ENCODE measurements around the gene ALOX15B.

ALOX15B gene

GRCh38 chr17:8047769-8048110 lies 8.9 kb downstream of the ALOX15B start:
- no peaks in the 10 kb centered on the region for H3K9me3 ChIP-seq (ENCODE audit: insufficient read depth, low read length)
- no peak overlapping the region for H3K4me3 ChIP-seq (ENCODE audit: insufficient read depth, low read length, poor library complexity, severe bottlenecking)
- H3K79me2 ChIP-seq (ENCODE audit: insufficient read depth, low read length), result no peaks in the 10 kb centered on the region
- no peak overlapping the region for H3K27ac ChIP-seq (ENCODE audit: low read depth, low read length)
- H3K9me2 ChIP-seq (replicated peaks; ENCODE audit: insufficient read depth, low read length), result no peaks in the 10 kb centered on the region
- no peaks in the 10 kb centered on the region for H4K20me1 ChIP-seq (ENCODE audit: low read depth, low read length)
- no peak overlapping the region for H3K9ac ChIP-seq (ENCODE audit: low read length)
- H3F3A ChIP-seq (ENCODE audit: insufficient read depth), result no peaks in the 10 kb centered on the region
- H2AFZ ChIP-seq (ENCODE audit: low read depth, low read length, severe bottlenecking), result no peak overlapping the region
- H3K27me3 ChIP-seq (ENCODE audit: low read length), result no peaks in the 10 kb centered on the region
- TF ChIP-seq EZH2phosphoT487 (conservative IDR thresholded peaks at IDR 0.05; ENCODE audit: low read length) (no peak), CTCF (IDR thresholded peaks at IDR 0.05; ENCODE audit: insufficient read depth, low read length, poor library complexity, severe bottlenecking) (no peak)
- H3K36me3 ChIP-seq (ENCODE audit: low read length), result no peaks in the 10 kb centered on the region
- H3K4me2 ChIP-seq (ENCODE audit: low read depth, low read length, poor library complexity, severe bottlenecking), result no peak overlapping the region

- Histone ChIP-seq H3K9ac (ENCODE audit: low read length) (no peak overlapping the region), H3F3A (ENCODE audit: insufficient read depth) (no peaks in the 10 kb centered on the region), H3K27me3 (ENCODE audit: low read length) (no peaks in the 10 kb centered on the region), H3K27ac (ENCODE audit: low read depth, low read length) (no peak overlapping the region), H3K4me3 (ENCODE audit: insufficient read depth, low read length, poor library complexity, severe bottlenecking) (no peak overlapping the region), H3K36me3 (ENCODE audit: low read length) (no peaks in the 10 kb centered on the region), H3K9me3 (ENCODE audit: insufficient read depth, low read length) (no peaks in the 10 kb centered on the region), H4K20me1 (ENCODE audit: low read depth, low read length) (no peaks in the 10 kb centered on the region), H3K9me2 (replicated peaks; ENCODE audit: insufficient read depth, low read length) (no peaks in the 10 kb centered on the region), H3K79me2 (ENCODE audit: insufficient read depth, low read length) (no peaks in the 10 kb centered on the region), H2AFZ (ENCODE audit: low read depth, low read length, severe bottlenecking) (no peak overlapping the region), H3K4me2 (ENCODE audit: low read depth, low read length, poor library complexity, severe bottlenecking) (no peak overlapping the region)
- TF ChIP-seq CTCF (IDR thresholded peaks at IDR 0.05; ENCODE audit: insufficient read depth, low read length, poor library complexity, severe bottlenecking), result no peak
- TF ChIP-seq EZH2phosphoT487 (conservative IDR thresholded peaks at IDR 0.05; ENCODE audit: low read length), result no peak
Measured at GRCh38 chr17:8048236-8048635, 9.4 kb downstream of the ALOX15B start.

GRCh38 chr17:8048736-8049135 lies 9.9 kb downstream of the ALOX15B start:
- H4K20me1 ChIP-seq (ENCODE audit: low read depth, low read length), result no peaks in the 10 kb centered on the region
- no peak overlapping the region for H3K4me3 ChIP-seq (ENCODE audit: insufficient read depth, low read length, poor library complexity, severe bottlenecking)
- H3F3A ChIP-seq (ENCODE audit: insufficient read depth), result no peaks in the 10 kb centered on the region
- H3K9me2 ChIP-seq (replicated peaks; ENCODE audit: insufficient read depth, low read length), result no peaks in the 10 kb centered on the region
- no peaks in the 10 kb centered on the region for H3K27me3 ChIP-seq (ENCODE audit: low read length)
- H2AFZ ChIP-seq (ENCODE audit: low read depth, low read length, severe bottlenecking), result no peak overlapping the region
- no peaks in the 10 kb centered on the region for H3K9me3 ChIP-seq (ENCODE audit: insufficient read depth, low read length)
- no peak overlapping the region for H3K9ac ChIP-seq (ENCODE audit: low read length)
- no peak overlapping the region for H3K4me2 ChIP-seq (ENCODE audit: low read depth, low read length, poor library complexity, severe bottlenecking)
- no peak overlapping the region for H3K27ac ChIP-seq (ENCODE audit: low read depth, low read length)
- H3K79me2 ChIP-seq (ENCODE audit: insufficient read depth, low read length), result no peaks in the 10 kb centered on the region
- no peaks in the 10 kb centered on the region for H3K36me3 ChIP-seq (ENCODE audit: low read length)
- no peak for TF ChIP-seq EZH2phosphoT487 (conservative IDR thresholded peaks at IDR 0.05; ENCODE audit: low read length)
- TF ChIP-seq CTCF (IDR thresholded peaks at IDR 0.05; ENCODE audit: insufficient read depth, low read length, poor library complexity, severe bottlenecking), result no peak

GRCh38 chr17:8051831-8052230 lies 13.0 kb downstream of the ALOX15B start:
- TF ChIP-seq CTCF (IDR thresholded peaks at IDR 0.05; ENCODE audit: insufficient read depth, low read length, poor library complexity, severe bottlenecking), result no peak
- TF ChIP-seq EZH2phosphoT487 (conservative IDR thresholded peaks at IDR 0.05; ENCODE audit: low read length), result no peak
- Histone ChIP-seq H3K4me2 (ENCODE audit: low read depth, low read length, poor library complexity, severe bottlenecking) (no peak overlapping the region), H3K9ac (ENCODE audit: low read length) (no peak overlapping the region), H3F3A (ENCODE audit: insufficient read depth) (no peaks in the 10 kb centered on the region), H3K79me2 (ENCODE audit: insufficient read depth, low read length) (no peaks in the 10 kb centered on the region), H2AFZ (ENCODE audit: low read depth, low read length, severe bottlenecking) (no peak overlapping the region), H3K9me2 (replicated peaks; ENCODE audit: insufficient read depth, low read length) (no peaks in the 10 kb centered on the region), H3K27me3 (ENCODE audit: low read length) (no peaks in the 10 kb centered on the region), H3K36me3 (ENCODE audit: low read length) (no peaks in the 10 kb centered on the region), H3K27ac (ENCODE audit: low read depth, low read length) (no peak overlapping the region), H4K20me1 (ENCODE audit: low read depth, low read length) (no peaks in the 10 kb centered on the region), H3K9me3 (ENCODE audit: insufficient read depth, low read length) (no peaks in the 10 kb centered on the region), H3K4me3 (ENCODE audit: insufficient read depth, low read length, poor library complexity, severe bottlenecking) (no peak overlapping the region)
